HG03439 (cell line): ENCODE results near the gene ZNF367.

ENCODE experiments used
- ATAC-seq: cut with Tn5 transposase; IDR thresholded peaks from one replicate; pipeline ENCODE4 v1.9.1; 2021; ENCODE audit warnings: mild to moderate bottlenecking, moderate library complexity; ENCODE audit not compliant: unreplicated experiment

ZNF367 gene

GRCh38 chr9:96408409-96409280 lies 9.5 kb downstream of the ZNF367 start:
- no peak for ATAC-seq

- no peak for ATAC-seq
Observed at GRCh38 chr9:96400132-96400910, 17.8 kb downstream of the ZNF367 start.

DNA sequence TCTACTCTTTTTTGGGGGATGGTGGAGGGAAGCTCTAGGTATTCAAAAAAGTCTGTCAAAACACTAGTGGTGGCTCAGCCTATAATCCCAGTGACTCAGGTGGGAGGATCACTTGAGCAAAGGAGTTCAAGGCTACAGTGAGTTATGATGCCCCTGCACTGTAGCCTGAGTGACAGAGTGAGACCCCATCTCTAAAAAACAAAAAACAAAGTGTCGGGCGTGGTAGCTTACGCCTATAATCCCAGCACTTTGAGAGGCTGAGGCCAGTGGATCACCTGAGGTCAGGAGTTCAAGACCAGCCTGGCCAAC lies 18.9 kb downstream of the ZNF367 start:
- no peak for ATAC-seq

DNA sequence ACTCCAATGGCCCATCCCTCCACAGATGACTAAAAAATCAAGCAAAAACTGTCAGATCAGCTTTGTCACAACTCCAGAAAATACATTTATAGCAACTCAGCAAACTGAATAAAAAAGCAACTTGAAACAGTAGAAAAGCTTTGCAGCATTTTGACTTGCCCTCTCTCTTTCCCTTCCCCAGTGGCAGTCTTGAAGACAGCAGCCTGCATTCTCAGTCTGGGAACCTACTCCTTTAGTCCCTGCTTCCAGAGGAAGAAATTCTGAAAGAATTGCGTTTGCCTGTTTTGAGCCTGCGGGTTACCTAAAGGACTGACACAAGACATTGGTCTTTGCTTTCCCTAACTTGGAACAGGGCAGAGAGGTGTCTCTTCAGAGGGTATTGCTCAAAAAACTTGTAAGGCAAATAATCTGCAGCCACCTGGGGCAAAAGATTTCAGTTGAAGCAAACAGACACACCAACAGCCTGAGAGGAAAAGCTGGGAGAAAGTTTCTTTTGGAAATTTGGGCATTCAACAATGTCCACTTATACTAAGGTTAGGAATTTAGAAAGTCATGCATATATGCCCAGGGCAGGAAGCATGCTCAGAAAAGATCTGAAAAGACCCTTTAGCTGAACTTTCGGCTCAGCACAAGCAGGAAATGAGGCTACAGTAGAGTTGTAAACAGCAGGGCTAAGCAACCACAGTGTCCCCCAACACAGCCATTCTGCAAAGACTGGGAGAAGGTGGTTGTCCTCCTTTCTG lies 19.4 kb downstream of the ZNF367 start:
- ATAC-seq: no peak

- ATAC-seq: no peak
Observed at GRCh38 chr9:96395964-96396363, 22.2 kb downstream of the ZNF367 start.

- no peak for ATAC-seq
Observed at GRCh38 chr9:96394832-96395496, 23.2 kb downstream of the ZNF367 start.

- ATAC-seq: no peak
Observed at GRCh38 chr9:96392263-96392662, 25.9 kb downstream of the ZNF367 start.

DNA sequence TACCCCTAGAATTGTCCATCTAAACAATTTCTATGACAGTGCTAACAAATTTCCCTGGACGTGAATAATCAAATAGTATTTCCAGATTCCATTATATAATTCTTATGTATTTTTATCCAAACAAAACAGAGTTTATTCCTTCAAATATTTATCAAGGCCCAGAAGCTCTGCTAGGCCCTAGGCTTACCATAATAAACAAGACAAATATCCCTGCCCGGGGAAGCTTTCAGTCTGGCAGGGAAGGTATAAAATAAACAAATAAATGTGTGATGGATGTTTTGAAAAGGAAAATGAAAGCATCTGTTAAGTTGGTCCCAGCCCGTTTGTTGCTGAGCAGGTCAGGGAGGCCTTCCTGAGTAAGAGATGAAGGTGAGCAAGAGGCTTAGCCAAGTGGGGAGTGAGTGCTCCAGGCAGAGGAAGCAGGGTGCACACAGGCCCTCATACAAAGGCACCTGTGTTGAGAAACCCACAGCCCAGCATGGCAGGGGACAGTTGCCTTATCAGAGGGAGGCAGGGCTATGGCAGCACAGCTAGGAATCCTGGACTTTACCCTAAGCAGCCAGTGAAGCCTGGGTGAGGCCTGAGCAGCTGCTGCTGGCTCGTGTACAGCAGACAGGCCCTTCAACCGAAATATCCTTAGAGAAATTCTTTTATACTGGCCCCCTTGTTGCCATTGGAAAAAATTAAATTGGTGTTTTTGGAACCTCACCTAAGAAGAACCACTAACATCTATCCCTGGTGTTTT lies 27.0 kb downstream of the ZNF367 start:
- ATAC-seq: no peak

- no peak for ATAC-seq
Observed at GRCh38 chr9:96388144-96388543, 30.0 kb downstream of the ZNF367 start.

GRCh38 chr9:96386157-96386556 lies 32.0 kb downstream of the ZNF367 start:
- no peak for ATAC-seq

DNA sequence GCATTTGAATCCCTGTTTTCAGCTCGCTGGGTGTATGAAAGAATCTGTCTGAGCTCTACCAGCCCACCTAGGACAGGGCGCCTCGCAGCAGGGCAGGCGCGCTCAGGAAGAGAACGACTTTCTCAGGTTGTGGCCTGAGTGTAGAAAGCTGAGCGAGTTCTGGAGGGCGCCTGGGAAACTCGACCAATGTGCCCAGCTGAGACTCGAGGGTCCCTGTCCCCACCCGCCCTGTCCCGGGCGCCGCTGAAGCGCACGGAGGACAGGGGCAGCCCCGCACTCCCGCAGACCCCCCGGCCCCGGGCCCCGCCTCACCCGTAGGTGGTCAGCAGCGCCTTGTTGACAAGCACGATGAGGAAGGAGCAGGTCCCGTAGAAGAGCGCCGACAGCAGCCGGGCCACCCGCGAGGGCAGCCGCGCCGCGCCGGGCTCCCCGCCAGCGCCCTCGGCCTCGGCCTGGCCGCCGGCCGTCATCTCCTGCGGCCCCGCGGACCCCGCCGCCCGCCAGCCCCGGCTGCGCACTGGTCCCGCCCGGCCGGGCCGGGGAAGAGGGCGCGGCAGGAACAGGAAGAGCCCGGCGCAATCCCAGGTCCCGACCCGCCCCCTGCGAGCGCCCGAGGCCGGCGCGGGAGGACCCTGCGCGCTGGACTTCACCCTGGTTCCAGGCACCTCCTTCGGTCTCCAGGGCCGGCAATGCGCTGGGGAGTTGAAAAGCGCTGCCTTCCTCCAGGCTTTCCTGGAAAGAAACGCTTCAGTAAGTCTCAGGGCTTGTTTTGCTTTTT lies 34.8 kb downstream of the ZNF367 start, which contains the start of gene SLC35D2:
SLC35D2 (minus strand) TSS at position 547 of the 778 bp plus-strand sequence; CDS start at position 470, 77 bp downstream.
- no peak for ATAC-seq

GRCh38 chr9:96382839-96383164 lies 35.4 kb downstream of the ZNF367 start:
- ATAC-seq: no peak

- no peak for ATAC-seq
Observed at GRCh38 chr9:96382175-96382574, 36.0 kb downstream of the ZNF367 start.

DNA sequence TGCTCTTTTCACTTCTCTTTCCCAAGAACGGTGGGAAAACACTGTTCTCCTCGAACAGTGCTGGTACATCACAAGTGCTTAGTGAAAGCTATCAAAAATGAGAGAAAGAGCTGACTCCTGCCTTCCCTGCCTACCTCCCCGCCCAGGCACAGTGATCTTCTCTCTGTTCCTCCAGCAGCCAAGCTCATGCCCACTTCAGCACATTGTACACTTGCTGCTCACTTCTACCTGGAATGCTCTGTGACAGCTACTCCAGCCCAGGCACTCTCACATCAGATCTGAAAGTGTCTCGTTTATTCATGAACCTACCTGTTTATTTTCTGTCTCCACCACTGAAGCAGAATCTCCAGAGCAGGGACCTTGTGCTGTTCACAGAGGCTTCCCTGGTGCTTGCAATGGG lies 36.5 kb downstream of the ZNF367 start:
- no peak for ATAC-seq

DNA sequence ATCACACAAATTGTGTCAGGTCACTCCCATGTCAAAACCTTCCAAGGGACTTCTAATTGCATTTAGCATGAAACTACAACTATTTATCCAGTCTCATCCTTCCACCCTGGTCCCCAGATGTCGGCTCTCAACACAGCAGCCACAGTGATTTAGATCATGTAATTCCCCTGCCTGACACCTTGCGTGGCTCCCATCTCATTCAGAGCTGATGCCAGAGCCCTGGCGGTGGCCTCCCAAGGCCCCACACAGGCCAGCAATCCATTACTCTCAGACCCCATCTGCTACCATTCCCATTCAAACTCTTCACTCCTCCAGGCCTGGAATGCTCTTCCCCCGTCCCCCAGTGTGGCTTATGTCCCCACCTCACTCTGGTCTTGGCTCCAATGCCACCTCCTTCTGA lies 37.0 kb downstream of the ZNF367 start:
- no peak for ATAC-seq

DNA sequence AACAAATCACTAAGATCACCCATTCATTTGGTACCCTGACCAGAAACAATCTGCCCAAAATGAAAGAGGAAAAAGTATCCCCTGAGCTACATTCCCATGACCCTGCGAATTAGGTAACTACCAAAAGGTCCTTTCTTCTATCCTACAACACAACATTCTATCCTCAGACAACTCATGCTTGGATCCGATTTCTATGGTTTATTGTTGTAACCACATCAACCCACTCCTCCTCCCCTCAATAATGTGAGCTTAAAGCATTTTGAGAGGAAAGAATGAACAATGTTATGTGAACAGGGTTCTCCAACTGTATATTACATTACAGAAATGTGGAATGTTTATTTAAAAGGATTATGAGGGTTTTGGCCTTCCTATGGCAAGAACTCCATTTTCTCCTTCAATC lies 38.7 kb downstream of the ZNF367 start:
- ATAC-seq: no peak

- no peak for ATAC-seq
Observed at GRCh38 chr9:96378187-96378586, 40.0 kb downstream of the ZNF367 start.

GRCh38 chr9:96376891-96377874 lies 41.0 kb downstream of the ZNF367 start:
- ATAC-seq: no peak
